ENCODE measurements around the gene F2R. TPM values are rescaled to one million over a fixed set of nuclear protein-coding genes. Genes with fewer than 3 reads are reported as not detected.

Gene F2R
- total and polyA plus RNA-seq, 2 of the 4 experiments (the other 2 are of a cell fraction): 85.7 to 147 TPM

DNA sequence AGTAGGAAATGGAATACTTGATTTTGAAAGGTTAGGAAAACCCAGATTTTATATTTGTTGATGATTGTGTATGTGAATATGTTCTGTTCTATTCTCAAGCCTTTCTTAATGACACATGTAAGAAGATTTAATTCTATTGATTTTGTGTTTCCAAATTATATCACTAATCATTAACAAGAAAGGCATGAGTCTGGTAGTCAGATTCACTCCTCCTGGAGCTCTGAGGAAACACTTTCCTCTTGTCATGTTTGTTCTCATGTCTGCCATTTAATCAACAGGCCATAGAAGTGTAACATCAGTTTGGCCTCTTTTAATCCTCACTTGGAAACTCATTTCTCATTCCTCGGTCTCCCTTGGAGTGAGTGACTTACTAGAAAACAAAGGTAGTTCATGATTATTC is 40.6 kb upstream of the F2R start:
- H3K9me3 ChIP-seq (ENCODE audit: control insufficient read depth, insufficient read depth, low read length): no peaks in the 10 kb centered on the region
- no peak overlapping the region for H3K9ac ChIP-seq (ENCODE audit: low read depth, low read length)
- H4K5ac ChIP-seq (ENCODE audit: low read depth, low read length): no peak overlapping the region
- H4K20me1 ChIP-seq (ENCODE audit: insufficient read depth, low read length): no peaks in the 10 kb centered on the region
- peaks cover 5% of the 10 kb centered on the region; the same call in 1 of the 2 replicates for H3K9me1 ChIP-seq (ENCODE audit: insufficient read depth, low read length)
- H2BK120ac ChIP-seq (ENCODE audit: low read depth, low read length): peak overlapping the region; percentile 33; the same call in 1 of the 2 replicates
- H3K56ac ChIP-seq (ENCODE audit: extremely low read depth, insufficient read depth, low read length): no peak overlapping the region
- no peak overlapping the region for H3K23ac ChIP-seq (ENCODE audit: low read depth, low read length)
- DNase-seq (no peak), ATAC-seq (ENCODE audit: low read depth) (no peak)
- H3K79me1 ChIP-seq (ENCODE audit: low read depth in 1 of 2, low read length in 2 of 2): no peaks in the 10 kb centered on the region
- H2BK20ac ChIP-seq (ENCODE audit: low read depth, low read length): no peak overlapping the region
- no peak overlapping the region for H4K8ac ChIP-seq (ENCODE audit: low read depth in 2 of 2, low read length in 2 of 2)
- H3K18ac ChIP-seq (ENCODE audit: low read depth, low read length): no peak overlapping the region
- H3K4me2 ChIP-seq (ENCODE audit: low read depth, low read length): no peak overlapping the region
- H3K4me1 ChIP-seq (ENCODE audit: control insufficient read depth, insufficient read depth, low read length): peaks cover 7% of the 10 kb centered on the region
- H3K14ac ChIP-seq (replicated peaks; ENCODE audit: low read depth, low read length): no peak overlapping the region
- WGBS, 2 experiments (ENCODE audit: extremely low coverage in 2 of 2, insufficient read length in 1 of 2): no CpG with 5 or more reads among the region's 1 CpG
- H3K4ac ChIP-seq (ENCODE audit: low read depth, low read length): no peak overlapping the region
- dilution Hi-C loops (cut with HindIII; ENCODE audit: low sequenced_read_pairs, unreplicated experiment): no loop called here
- TF ChIP-seq RCOR1 (IDR thresholded peaks at IDR 0.05; ENCODE audit: insufficient replicate concordance, low read length) (no peak), ELK1 (IDR thresholded peaks at IDR 0.05; ENCODE audit: borderline replicate concordance, low read depth, low read length) (no peak), CEBPB (IDR thresholded peaks at IDR 0.05; ENCODE audit: low read depth, low read length) (no peak), MXI1 (IDR thresholded peaks at IDR 0.05; ENCODE audit: borderline replicate concordance, low read depth, low read length) (no peak), FOS (IDR thresholded peaks at IDR 0.05; ENCODE audit: low read depth, low read length) (no peak), BHLHE40 (IDR thresholded peaks at IDR 0.05; ENCODE audit: low read depth, low read length) (no peak), RFX5 (IDR thresholded peaks at IDR 0.05; ENCODE audit: low read depth, low read length) (no peak), NFE2L2 (IDR thresholded peaks at IDR 0.05; ENCODE audit: low read depth, low read length) (no peak), CTCF (conservative IDR thresholded peaks at IDR 0.05; ENCODE audit: low read depth, low read length) (no peak), CHD1 (IDR thresholded peaks at IDR 0.05; ENCODE audit: low read depth, low read length) (no peak), SMC3 (IDR thresholded peaks at IDR 0.05; ENCODE audit: low read depth, low read length) (no peak), MAFK (IDR thresholded peaks at IDR 0.05; ENCODE audit: low read depth, low read length) (no peak), RAD21 (IDR thresholded peaks at IDR 0.05; ENCODE audit: low read length) (no peak), MAZ (IDR thresholded peaks at IDR 0.05; ENCODE audit: borderline replicate concordance, low read depth, low read length) (no peak), POLR2A (IDR thresholded peaks at IDR 0.05; ENCODE audit: low read depth, low read length) (no peak)
- TF ChIP-seq, protein P1, sequence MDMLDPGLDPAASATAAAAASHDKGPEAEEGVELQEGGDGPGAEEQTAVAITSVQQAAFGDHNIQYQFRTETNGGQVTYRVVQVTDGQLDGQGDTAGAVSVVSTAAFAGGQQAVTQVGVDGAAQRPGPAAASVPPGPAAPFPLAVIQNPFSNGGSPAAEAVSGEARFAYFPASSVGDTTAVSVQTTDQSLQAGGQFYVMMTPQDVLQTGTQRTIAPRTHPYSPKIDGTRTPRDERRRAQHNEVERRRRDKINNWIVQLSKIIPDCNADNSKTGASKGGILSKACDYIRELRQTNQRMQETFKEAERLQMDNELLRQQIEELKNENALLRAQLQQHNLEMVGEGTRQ (IDR thresholded peaks at IDR 0.05; ENCODE audit: low read depth, low read length): no peak
- no peak overlapping the region for H3K4me3 ChIP-seq (ENCODE audit: insufficient read depth, low read depth, low read length)
- H3K36me3 ChIP-seq (ENCODE audit: control insufficient read depth, insufficient read depth, low read length): no peaks in the 10 kb centered on the region
- no peak overlapping the region for H2AFZ ChIP-seq (replicated peaks; ENCODE audit: low read length, poor library complexity)
- intact Hi-C loops (cut with micrococcal nuclease): no loop called here
- POLR2A ChIA-PET (ENCODE audit: unreplicated experiment): no interaction called here
- H3K27me3 ChIP-seq (ENCODE audit: control insufficient read depth, insufficient read depth, low read length): no peaks in the 10 kb centered on the region
- peak overlapping the region; percentile 62; the same call in 1 of the 2 replicates for H4K91ac ChIP-seq (ENCODE audit: insufficient read depth, low read depth, low read length)
- no peak overlapping the region for H2AK9ac ChIP-seq (replicated peaks; ENCODE audit: low read depth, low read length, poor library complexity)
- no peak overlapping the region for H3K27ac ChIP-seq (ENCODE audit: insufficient read depth, low read length)
- CTCF ChIA-PET: no interaction called here
- BruUV-seq (replicated peaks): no TSS peak
- H2AK5ac ChIP-seq (ENCODE audit: low read depth, low read length): no peak overlapping the region
- H2BK5ac ChIP-seq (ENCODE audit: low read depth, low read length, poor library complexity, severe bottlenecking): no peak overlapping the region
- in situ Hi-C loops (cut with MboI; ENCODE audit: low sequenced_read_pairs): no loop called here
- 0 out of 3 replicates have a peak overlapping the region, but pooled peaks have one; percentile 26 for H2BK15ac ChIP-seq (ENCODE audit: low read depth, low read length)

Data from IMR-90 (cell line).